ENCODE results near the gene TMEM100. TPM values are rescaled to one million over a fixed set of nuclear protein-coding genes. Genes with fewer than 3 reads are reported as not detected.

The TMEM100 gene
- total and polyA plus RNA-seq, 2 of the 8 experiments (the other 6 are each of a cell fraction or from before 2014, with no cell fraction given) = 0.36 to 0.48 TPM

- H3K56ac ChIP-seq (replicated peaks; ENCODE audit: insufficient read length, low read depth, low read length) = no peak overlapping the region
- H3K4me3 ChIP-seq (ENCODE audit: extremely low read depth in 1 of 4, insufficient read depth in 2 of 4, low read depth in 3 of 4, low read length in 4 of 4) = no peak overlapping the region
- no peak overlapping the region for H4K8ac ChIP-seq (ENCODE audit: extremely low read depth, insufficient read depth, low read length)
- H4K91ac ChIP-seq (replicated peaks; ENCODE audit: insufficient read length, low read length) = no peak overlapping the region
- ChIA-PET CTCF (ENCODE audit: partially characterized antibody) (interaction anchor here (0.9 to 1.7 kb wide), 9 partner anchors 9 to 178 kb away, joined by 3 to 9 read pairs (median 4); no protein-coding TSS in a partner anchor), POLR2A (ENCODE audit: partially characterized antibody) (no interaction called here)
- no peaks in the 10 kb centered on the region for H3K9me3 ChIP-seq (ENCODE audit: insufficient read depth in 2 of 2, low read depth in 1 of 2, low read length in 1 of 2)
- H2BK15ac ChIP-seq (ENCODE audit: low read length) = no peak overlapping the region
- H2AK5ac ChIP-seq (ENCODE audit: low read depth, low read length) = no peak overlapping the region
- no peak overlapping the region for H3K4me2 ChIP-seq (ENCODE audit: insufficient read depth in 1 of 2, low read depth in 2 of 2, low read length in 2 of 2)
- H2AFZ ChIP-seq (ENCODE audit: low read length) = no peak overlapping the region
- FAIRE-seq (no peak), DNase-seq (ENCODE audit: low read depth in 1 of 2, low spot score in 2 of 2) (no peak)
- no peaks in the 10 kb centered on the region for H3K36me3 ChIP-seq (ENCODE audit: control insufficient read depth in 2 of 4, insufficient read depth in 4 of 4, low read length in 3 of 4)
- H3K79me2 ChIP-seq (ENCODE audit: control insufficient read depth in 1 of 2, insufficient read depth in 2 of 2, low read length in 2 of 2) = no peaks in the 10 kb centered on the region
- no peak overlapping the region for H3K14ac ChIP-seq (ENCODE audit: insufficient read length)
- no peak overlapping the region for H3K18ac ChIP-seq (ENCODE audit: extremely low read depth, low read length)
- no peaks in the 10 kb centered on the region for H4K20me1 ChIP-seq (replicated peaks in 1 of 2; ENCODE audit: control insufficient read depth in 1 of 2, insufficient read depth in 2 of 2, low read length in 2 of 2)
- no peak overlapping the region for H3K27ac ChIP-seq (ENCODE audit: low read depth, low read length)
- H3K4me1 ChIP-seq (replicated peaks in 1 of 4; ENCODE audit: control insufficient read depth in 3 of 4, insufficient read depth in 4 of 4, low read length in 3 of 4) = peaks cover 3 to 9% (median 4%) of the 10 kb centered on the region in 4 experiments; a peak in 5 of 7 replicates
- no peak overlapping the region for H2BK12ac ChIP-seq (ENCODE audit: low read depth, low read length)
- no peak overlapping the region for H2BK120ac ChIP-seq (replicated peaks; ENCODE audit: low read depth, low read length)
- WGBS, 2 experiments (ENCODE audit: extremely low coverage in 1 of 2, insufficient coverage in 1 of 2, insufficient read length in 1 of 2, insufficient replicate concordance in 2 of 2, low coverage in 1 of 2, low lambda C conversion rate in 2 of 2, missing lambda C conversion rate in 1 of 2) = 95% methylated on average over 1 of the region's 1 CpG; no CpG with 5 or more reads in 1 of the 2 experiments
- H3K23ac ChIP-seq (ENCODE audit: insufficient read length) = no peak overlapping the region
- H4K5ac ChIP-seq (ENCODE audit: insufficient read length, low read depth, low read length) = no peak overlapping the region
- no peak overlapping the region for H2BK20ac ChIP-seq (ENCODE audit: low read length)
- TF ChIP-seq CBX8 (IDR thresholded peaks at IDR 0.05; ENCODE audit: borderline replicate concordance, low read depth, low read length) = no peak
- TF ChIP-seq CEBPB (IDR thresholded peaks at IDR 0.05; ENCODE audit: low read depth, low read length) = no peak
- TF ChIP-seq TAF1 (IDR thresholded peaks at IDR 0.05; ENCODE audit: low read depth, low read length) = no peak
- no peak for TF ChIP-seq EP300 (IDR thresholded peaks at IDR 0.05; ENCODE audit: borderline replicate concordance in 1 of 2, low read depth in 2 of 2, low read length in 2 of 2)
- no peaks in the 10 kb centered on the region for H3K79me1 ChIP-seq (ENCODE audit: low read depth, low read length)
- no peaks in the 10 kb centered on the region for H3K27me3 ChIP-seq (replicated peaks in 1 of 4; ENCODE audit: control insufficient read depth in 3 of 4, extremely low read depth in 1 of 4, insufficient read depth in 3 of 4, low read length in 3 of 4)
- no peaks in the 10 kb centered on the region for H3K23me2 ChIP-seq (ENCODE audit: low read depth, low read length)
- no peak overlapping the region for H3K4ac ChIP-seq (replicated peaks; ENCODE audit: insufficient read length, low read depth, low read length)
- no peak overlapping the region for H3K9ac ChIP-seq (replicated peaks in 1 of 4; ENCODE audit: extremely low read depth in 1 of 4, low read depth in 3 of 4, low read length in 3 of 4)
- H2BK5ac ChIP-seq (ENCODE audit: low read depth, low read length) = no peak overlapping the region
Measured at GRCh38 chr17:55704401-55704800, 18.3 kb downstream of the TMEM100 start.

Data from H1 (cell line).